ENCODE results near the gene FYN.
"Not testable (repeated sequence)": the region's sequence is repeated elsewhere in the genome, so short reads cannot be mapped to it uniquely, and the experiment has no call there.

The FYN gene

GRCh38 chr6:111873178-111874024, at the start of gene FYN:
TSS of gene FYN (minus strand) at chr6:111873452. CDS start at chr6:111720051, 153,401 bp downstream.
- no peaks in the 10 kb centered on the region for H3K9me3 Mint-ChIP-seq
- peak within 1 kb of the TSS; percentile 99 for H3K4me3 Mint-ChIP-seq
- ATAC-seq (replicated peaks; ENCODE audit: extremely low read depth, poor library complexity, severe bottlenecking): peak; percentile 89
- peaks cover 38% of the 10 kb centered on the region for H3K4me1 Mint-ChIP-seq
- no peaks in the 10 kb centered on the region for H3K27me3 Mint-ChIP-seq
- peak; percentile 97 for DNase-seq (ENCODE audit: low spot score in 2 of 2)
- peak within 1 kb of the TSS; percentile 95 for H3K27ac Mint-ChIP-seq (ENCODE audit: low read depth)
- H3K36me3 Mint-ChIP-seq (ENCODE audit: insufficient read depth): peaks cover 21% of the 10 kb centered on the region

GRCh38 chr6:111922454-111923297, 49.4 kb upstream of the FYN start:
- ATAC-seq (replicated peaks; ENCODE audit: extremely low read depth, poor library complexity, severe bottlenecking): no peak
- Mint-ChIP-seq H3K4me3 (no peak overlapping the region), H3K27me3 (no peaks in the 10 kb centered on the region), H3K4me1 (peaks cover 5% of the 10 kb centered on the region), H3K27ac (ENCODE audit: low read depth) (no peak overlapping the region), H3K36me3 (ENCODE audit: insufficient read depth) (no peaks in the 10 kb centered on the region), H3K9me3 (no peaks in the 10 kb centered on the region)
- DNase-seq (ENCODE audit: low spot score in 2 of 2): no peak

- DNase-seq (ENCODE audit: low spot score in 2 of 2): no peak
- Mint-ChIP-seq H3K4me3 (no peak overlapping the region), H3K4me1 (peaks cover 5% of the 10 kb centered on the region), H3K27ac (ENCODE audit: low read depth) (no peak overlapping the region), H3K9me3 (no peaks in the 10 kb centered on the region), H3K36me3 (ENCODE audit: insufficient read depth) (no peaks in the 10 kb centered on the region), H3K27me3 (no peaks in the 10 kb centered on the region)
- no peak for ATAC-seq (replicated peaks; ENCODE audit: extremely low read depth, poor library complexity, severe bottlenecking)
Observed at GRCh38 chr6:111921103-111921502, 47.9 kb upstream of the FYN start.

GRCh38 chr6:111920578-111920977, 47.3 kb upstream of the FYN start:
- Mint-ChIP-seq H3K9me3 (no peaks in the 10 kb centered on the region), H3K27ac (ENCODE audit: low read depth) (no peak overlapping the region), H3K4me1 (peaks cover 4% of the 10 kb centered on the region), H3K4me3 (no peak overlapping the region), H3K36me3 (ENCODE audit: insufficient read depth) (no peaks in the 10 kb centered on the region), H3K27me3 (no peaks in the 10 kb centered on the region)
- ATAC-seq (replicated peaks; ENCODE audit: extremely low read depth, poor library complexity, severe bottlenecking) (no peak), DNase-seq (ENCODE audit: low spot score in 2 of 2) (no peak)

- DNase-seq (ENCODE audit: low spot score in 2 of 2) (no peak), ATAC-seq (replicated peaks; ENCODE audit: extremely low read depth, poor library complexity, severe bottlenecking) (no peak)
- H3K4me1 Mint-ChIP-seq: no peaks in the 10 kb centered on the region
- H3K9me3 Mint-ChIP-seq: no peaks in the 10 kb centered on the region
- no peaks in the 10 kb centered on the region for H3K36me3 Mint-ChIP-seq (ENCODE audit: insufficient read depth)
- H3K4me3 Mint-ChIP-seq: no peak overlapping the region
- no peaks in the 10 kb centered on the region for H3K27me3 Mint-ChIP-seq
- peak overlapping the region; percentile 32 for H3K27ac Mint-ChIP-seq (ENCODE audit: low read depth)
Observed at GRCh38 chr6:111918825-111919224, 45.6 kb upstream of the FYN start.

- Mint-ChIP-seq H3K4me1 (no peaks in the 10 kb centered on the region), H3K27me3 (no peaks in the 10 kb centered on the region), H3K36me3 (ENCODE audit: insufficient read depth) (no peaks in the 10 kb centered on the region), H3K9me3 (no peaks in the 10 kb centered on the region), H3K27ac (ENCODE audit: low read depth) (no peak overlapping the region), H3K4me3 (no peak overlapping the region)
- DNase-seq (ENCODE audit: low spot score in 2 of 2) (no peak), ATAC-seq (replicated peaks; ENCODE audit: extremely low read depth, poor library complexity, severe bottlenecking) (no peak)
Observed at GRCh38 chr6:111916747-111917146, 43.5 kb upstream of the FYN start.

- no peak for ATAC-seq (replicated peaks; ENCODE audit: extremely low read depth, poor library complexity, severe bottlenecking)
- H3K27me3 Mint-ChIP-seq: no peaks in the 10 kb centered on the region
- no peaks in the 10 kb centered on the region for H3K9me3 Mint-ChIP-seq
- no peak overlapping the region for H3K4me3 Mint-ChIP-seq
- no peaks in the 10 kb centered on the region for H3K4me1 Mint-ChIP-seq
- no peak overlapping the region for H3K27ac Mint-ChIP-seq (ENCODE audit: low read depth)
- DNase-seq (ENCODE audit: low spot score in 2 of 2): no peak
- no peaks in the 10 kb centered on the region for H3K36me3 Mint-ChIP-seq (ENCODE audit: insufficient read depth)
Observed at GRCh38 chr6:111914617-111915016, 41.4 kb upstream of the FYN start.

- Mint-ChIP-seq H3K4me3 (no peak overlapping the region), H3K9me3 (no peaks in the 10 kb centered on the region), H3K36me3 (ENCODE audit: insufficient read depth) (no peaks in the 10 kb centered on the region), H3K27me3 (no peaks in the 10 kb centered on the region), H3K27ac (ENCODE audit: low read depth) (no peak overlapping the region), H3K4me1 (no peaks in the 10 kb centered on the region)
- ATAC-seq (replicated peaks; ENCODE audit: extremely low read depth, poor library complexity, severe bottlenecking) (no peak), DNase-seq (ENCODE audit: low spot score in 2 of 2) (no peak)
Observed at GRCh38 chr6:111912904-111913303, 39.7 kb upstream of the FYN start.

GRCh38 chr6:111911428-111911827, 38.2 kb upstream of the FYN start:
- no peak for ATAC-seq (replicated peaks; ENCODE audit: extremely low read depth, poor library complexity, severe bottlenecking)

GRCh38 chr6:111909238-111909637, 36.0 kb upstream of the FYN start:
- no peak for ATAC-seq (replicated peaks; ENCODE audit: extremely low read depth, poor library complexity, severe bottlenecking)
- Mint-ChIP-seq H3K36me3 (ENCODE audit: insufficient read depth) (no peaks in the 10 kb centered on the region), H3K4me3 (no peak overlapping the region), H3K9me3 (no peaks in the 10 kb centered on the region), H3K27ac (ENCODE audit: low read depth) (no peak overlapping the region), H3K4me1 (no peaks in the 10 kb centered on the region), H3K27me3 (no peaks in the 10 kb centered on the region)
- DNase-seq (ENCODE audit: low spot score in 2 of 2): no peak

More at GRCh38 chr6:111911428-111911827, 38.2 kb upstream of the FYN start:
- no peak overlapping the region for H3K4me3 Mint-ChIP-seq
- H3K27me3 Mint-ChIP-seq: no peaks in the 10 kb centered on the region
- H3K4me1 Mint-ChIP-seq: no peaks in the 10 kb centered on the region
- no peak for DNase-seq (ENCODE audit: low spot score in 2 of 2)
- no peak overlapping the region for H3K27ac Mint-ChIP-seq (ENCODE audit: low read depth)
- no peaks in the 10 kb centered on the region for H3K9me3 Mint-ChIP-seq
- no peaks in the 10 kb centered on the region for H3K36me3 Mint-ChIP-seq (ENCODE audit: insufficient read depth)

- ATAC-seq (replicated peaks; ENCODE audit: extremely low read depth, poor library complexity, severe bottlenecking); H3K27me3 Mint-ChIP-seq; H3K27ac Mint-ChIP-seq (ENCODE audit: low read depth); H3K4me3 Mint-ChIP-seq; H3K36me3 Mint-ChIP-seq (ENCODE audit: insufficient read depth); H3K4me1 Mint-ChIP-seq; DNase-seq (ENCODE audit: low spot score in 2 of 2); H3K9me3 Mint-ChIP-seq: not testable (repeated sequence)
Observed at GRCh38 chr6:111908365-111908764, 35.1 kb upstream of the FYN start.

- Mint-ChIP-seq H3K36me3 (ENCODE audit: insufficient read depth) (no peaks in the 10 kb centered on the region), H3K27ac (ENCODE audit: low read depth) (no peak overlapping the region), H3K4me1 (no peaks in the 10 kb centered on the region), H3K27me3 (no peaks in the 10 kb centered on the region), H3K4me3 (no peak overlapping the region), H3K9me3 (no peaks in the 10 kb centered on the region)
- DNase-seq (ENCODE audit: low spot score in 2 of 2) (no peak), ATAC-seq (replicated peaks; ENCODE audit: extremely low read depth, poor library complexity, severe bottlenecking) (no peak)
Observed at GRCh38 chr6:111900735-111901134, 27.5 kb upstream of the FYN start.

GRCh38 chr6:111899531-111899930, 26.3 kb upstream of the FYN start:
- no peak for DNase-seq (ENCODE audit: low spot score in 2 of 2)
- Mint-ChIP-seq H3K4me1 (no peaks in the 10 kb centered on the region), H3K9me3 (no peaks in the 10 kb centered on the region), H3K27me3 (no peaks in the 10 kb centered on the region), H3K36me3 (ENCODE audit: insufficient read depth) (no peaks in the 10 kb centered on the region), H3K4me3 (no peak overlapping the region), H3K27ac (ENCODE audit: low read depth) (no peak overlapping the region)
- no peak for ATAC-seq (replicated peaks; ENCODE audit: extremely low read depth, poor library complexity, severe bottlenecking)

Data from central memory CD8-positive, alpha-beta T cell (primary cell).